ENCODE results near the gene FAM72B.
"Not testable (repeated sequence)": the region's sequence is repeated elsewhere in the genome, so short reads cannot be mapped to it uniquely, and the experiment has no call there.

Gene FAM72B

DNA sequence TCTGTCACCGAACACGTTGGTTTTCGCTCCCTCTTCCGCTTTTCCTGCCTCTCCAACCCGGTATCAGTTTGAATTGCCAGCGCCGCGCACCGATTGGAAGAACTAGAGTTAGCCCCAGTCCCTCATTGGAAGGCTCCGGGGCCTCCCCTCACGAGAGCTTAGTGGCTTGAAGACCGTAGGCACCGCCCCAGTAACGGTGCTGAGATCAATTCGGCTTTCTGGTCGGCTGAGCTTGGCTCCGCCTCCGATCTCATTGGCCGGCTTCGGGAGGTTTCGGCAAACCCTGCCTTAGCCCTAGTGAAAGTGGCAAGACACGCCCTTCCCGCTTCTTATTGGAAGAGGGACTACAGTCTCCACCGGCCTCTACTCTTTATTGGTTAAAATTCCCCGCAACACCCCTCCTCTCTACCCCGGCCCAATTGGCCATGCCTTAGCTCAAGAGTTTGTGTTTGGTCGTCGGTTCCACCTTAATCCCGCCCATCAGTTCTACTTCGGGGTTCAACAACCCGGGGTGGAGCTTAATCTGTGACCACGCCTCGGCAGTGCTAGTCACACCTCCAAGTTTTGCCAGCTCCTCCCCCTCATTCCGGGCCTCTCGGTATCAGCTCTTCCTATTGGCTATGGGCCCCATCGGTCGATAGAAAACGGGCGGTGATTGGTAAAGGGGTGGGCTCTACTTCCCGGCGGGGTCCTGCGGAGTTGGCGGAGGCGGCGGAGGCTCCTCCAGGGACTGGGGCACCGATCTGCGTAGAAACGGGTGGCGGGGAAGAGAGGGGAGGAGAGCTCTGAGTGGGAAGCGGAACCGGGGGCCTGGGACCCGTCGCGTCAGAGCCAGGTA is at the start of gene FAM72B, which contains the start of gene SRGAP2C:
FAM72B (minus strand) TSS at position 51 of the 838 bp plus-strand sequence. CDS start 851 bp downstream, outside the sequence.
SRGAP2C (plus strand) TSS at position 686 of the 838 bp plus-strand sequence. CDS start 2,472 bp downstream, outside the sequence.
- DNase-seq: peak; percentile 95

DNA sequence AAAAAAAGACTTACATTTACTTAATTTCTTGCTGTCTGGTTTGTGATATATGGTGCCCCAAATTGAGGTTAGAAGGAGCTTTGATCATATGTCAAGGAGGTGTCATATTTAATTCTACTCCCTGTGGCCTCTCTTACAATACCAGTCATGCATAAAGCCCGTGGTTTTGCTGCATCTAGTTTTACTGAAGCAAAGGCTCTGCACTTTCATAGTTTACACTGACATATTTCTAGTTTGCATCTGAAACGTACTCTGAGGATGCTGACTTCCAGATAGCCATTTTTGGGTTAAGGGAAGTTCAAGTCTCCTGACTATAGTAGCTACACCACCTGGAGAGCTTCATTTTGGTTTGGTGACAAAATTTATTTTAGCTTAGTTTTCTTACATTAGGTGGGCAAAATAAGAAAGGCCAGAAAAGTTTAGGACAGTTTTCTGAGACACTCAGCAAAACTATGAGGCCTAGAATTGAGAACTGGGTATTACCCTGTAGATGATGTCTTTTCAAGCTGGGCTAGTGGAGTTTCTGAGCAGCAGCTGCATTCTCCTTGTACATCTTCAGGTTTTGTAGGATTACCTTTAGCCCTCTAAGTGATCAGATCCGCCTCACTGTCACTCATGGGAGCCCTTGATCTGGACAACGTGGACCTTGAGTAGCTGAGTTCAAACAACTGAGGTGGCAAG is 48.4 kb upstream of the FAM72B start:
- DNase-seq: not testable (repeated sequence)

DNA sequence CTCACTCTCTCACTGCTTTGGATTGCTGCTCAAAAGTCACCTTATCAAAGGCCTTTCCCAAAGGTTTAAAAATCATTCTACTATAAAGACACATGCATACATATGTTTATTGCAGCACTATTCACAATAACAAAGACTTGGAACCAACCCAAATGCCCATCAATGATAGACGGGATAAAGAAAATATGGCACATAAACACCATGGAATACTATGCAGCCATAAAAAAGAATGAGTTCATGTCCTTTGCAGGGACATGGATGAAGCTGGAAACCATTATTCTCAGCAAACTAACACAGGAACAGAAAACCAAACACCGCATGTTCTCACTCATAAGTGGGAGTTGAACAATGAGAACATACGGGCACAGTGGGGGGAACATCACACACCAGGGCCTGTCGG is 46.5 kb upstream of the FAM72B start:
- DNase-seq: not testable (repeated sequence)

DNA sequence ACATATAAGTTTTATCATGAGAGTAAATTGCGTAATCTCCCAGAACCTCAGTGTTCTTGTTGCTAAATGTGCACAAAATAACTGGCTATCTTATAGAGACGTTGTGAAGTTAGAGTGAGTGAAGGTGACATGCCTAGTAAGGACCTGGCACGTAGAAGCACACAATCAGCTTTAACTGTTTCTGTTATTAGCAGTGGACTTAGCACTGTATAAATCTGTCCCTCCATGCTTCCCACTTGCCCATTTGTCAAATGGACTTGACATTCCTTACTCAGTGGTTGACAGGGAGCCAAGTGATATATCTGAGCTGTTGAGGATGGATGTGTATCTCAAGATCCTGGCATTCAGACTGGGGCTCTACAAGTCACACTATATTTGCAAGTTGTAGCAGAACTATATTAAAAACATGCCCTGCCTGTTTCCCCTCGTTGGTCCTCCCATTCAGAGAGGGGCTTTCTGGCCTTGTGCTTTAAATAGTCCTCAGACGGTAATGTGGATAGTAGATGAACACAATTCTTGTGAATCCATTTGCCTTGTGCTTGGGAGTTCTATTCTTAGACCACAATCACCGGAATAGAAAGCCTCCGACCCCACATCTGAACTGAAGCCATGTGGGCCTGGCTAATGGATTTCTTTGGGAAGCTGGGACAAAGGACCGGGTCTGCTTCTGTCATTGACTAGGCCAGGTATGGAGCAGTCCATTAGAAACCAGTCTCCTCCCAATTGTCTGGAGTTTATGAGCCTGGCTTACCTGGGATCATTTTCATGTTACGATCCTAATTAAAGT is 43.6 kb upstream of the FAM72B start:
- not testable (repeated sequence) for DNase-seq

DNA sequence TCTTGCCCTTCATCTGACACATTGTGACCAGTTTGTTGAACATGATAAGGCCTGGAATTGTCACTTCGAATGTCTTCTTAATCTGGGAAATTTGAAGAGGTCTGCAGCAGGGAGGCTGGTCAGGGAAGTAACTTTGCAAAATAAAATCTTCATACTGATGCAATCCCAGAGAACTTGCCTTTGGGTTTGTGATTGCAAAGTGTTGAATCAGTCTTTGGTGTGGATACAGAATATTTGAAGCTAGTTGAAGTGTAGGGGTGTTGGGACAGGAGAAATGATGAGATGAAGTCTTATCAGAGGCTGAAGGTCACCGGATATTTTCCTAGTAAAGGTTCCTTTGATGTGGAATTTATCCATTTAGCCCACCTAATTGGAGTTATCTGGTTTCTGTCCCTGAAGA is 42.8 kb upstream of the FAM72B start:
- not testable (repeated sequence) for DNase-seq

DNA sequence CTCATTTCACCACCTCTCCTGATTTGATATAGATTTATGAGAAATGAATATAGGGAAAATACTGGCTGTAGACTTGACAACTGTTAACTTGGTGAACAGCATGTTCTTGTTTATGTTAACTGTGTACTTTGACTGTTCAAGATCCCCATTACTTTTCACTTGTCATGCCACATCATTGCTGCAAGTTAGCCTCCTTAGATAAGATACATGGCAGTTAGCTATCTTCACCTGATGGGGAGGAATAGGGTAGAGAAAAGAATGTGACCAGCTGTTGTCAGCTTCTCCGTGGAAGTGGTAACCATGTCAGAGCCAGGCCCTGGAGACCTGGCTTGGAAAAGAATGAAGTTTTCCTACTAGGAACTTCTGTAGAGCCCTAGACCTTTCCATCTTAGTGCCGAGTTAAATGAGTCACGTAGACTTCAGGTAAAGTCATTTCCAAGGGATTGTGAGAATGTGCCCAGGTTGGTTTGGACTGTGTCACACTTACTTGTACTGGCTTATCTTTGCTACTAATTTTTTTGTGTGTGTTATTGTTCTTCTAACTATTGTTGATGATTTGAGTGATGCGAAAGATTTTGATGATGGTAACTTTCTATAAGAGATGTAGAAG is 42.3 kb upstream of the FAM72B start:
- DNase-seq: not testable (repeated sequence)

DNA sequence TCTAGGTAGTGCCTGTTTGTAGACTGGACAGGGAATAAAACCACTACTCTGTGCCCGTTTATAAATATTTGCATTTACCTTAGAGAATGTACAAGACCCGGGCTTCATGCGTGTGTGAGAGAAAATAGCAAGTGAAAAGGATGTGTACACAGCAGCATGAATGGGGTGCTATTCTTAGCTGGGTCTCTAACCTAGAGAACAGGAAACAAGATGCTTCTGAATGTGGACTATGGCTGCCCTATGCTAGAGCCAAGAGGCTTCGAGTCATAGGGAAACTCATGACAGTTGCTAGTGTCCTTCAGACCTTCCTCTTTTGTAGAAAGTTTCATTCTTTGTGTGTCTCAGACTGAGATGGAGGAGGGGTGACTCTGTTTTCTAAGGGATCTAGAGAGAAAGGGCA is 40.6 kb upstream of the FAM72B start:
- DNase-seq: not testable (repeated sequence)

DNA sequence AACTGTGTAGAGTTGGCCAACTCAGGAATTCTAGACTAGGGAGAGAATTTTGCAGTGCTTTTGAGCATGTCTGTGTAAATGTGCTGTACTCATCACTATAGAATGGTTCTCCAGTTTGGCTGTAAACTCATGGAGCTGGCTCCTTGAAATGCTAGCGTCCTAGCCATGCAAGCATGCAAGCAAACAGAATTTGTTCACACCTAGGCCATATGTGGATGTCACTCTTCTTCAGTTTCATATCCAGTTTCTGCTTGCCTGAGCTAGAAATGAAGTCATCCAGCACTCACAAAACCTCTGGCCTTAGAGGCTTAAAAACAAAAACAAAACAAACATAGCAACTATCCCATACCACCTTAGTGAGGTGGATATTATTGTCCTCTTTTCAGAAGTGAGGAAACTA is 37.6 kb upstream of the FAM72B start:
- not testable (repeated sequence) for DNase-seq

DNA sequence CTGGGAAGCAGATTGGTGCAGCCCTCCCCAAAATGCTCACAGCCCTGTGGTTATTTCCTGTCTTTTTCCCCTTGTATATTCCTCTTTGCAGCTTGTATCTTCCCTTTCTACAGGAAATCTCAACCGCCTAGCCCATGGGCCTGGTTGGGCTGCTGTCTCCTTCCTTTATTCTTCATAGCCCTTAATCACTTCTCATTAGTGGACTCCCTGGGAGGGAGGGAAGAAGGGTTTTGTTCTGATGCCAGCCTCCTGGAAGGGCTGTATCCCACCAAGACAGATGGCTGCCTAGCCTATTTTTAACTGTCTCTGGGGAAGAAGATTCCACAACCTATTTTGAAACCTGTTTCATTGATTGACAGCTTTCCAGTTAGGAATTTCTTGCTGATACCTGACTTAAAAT is 32.5 kb upstream of the FAM72B start:
- DNase-seq: not testable (repeated sequence)

DNA sequence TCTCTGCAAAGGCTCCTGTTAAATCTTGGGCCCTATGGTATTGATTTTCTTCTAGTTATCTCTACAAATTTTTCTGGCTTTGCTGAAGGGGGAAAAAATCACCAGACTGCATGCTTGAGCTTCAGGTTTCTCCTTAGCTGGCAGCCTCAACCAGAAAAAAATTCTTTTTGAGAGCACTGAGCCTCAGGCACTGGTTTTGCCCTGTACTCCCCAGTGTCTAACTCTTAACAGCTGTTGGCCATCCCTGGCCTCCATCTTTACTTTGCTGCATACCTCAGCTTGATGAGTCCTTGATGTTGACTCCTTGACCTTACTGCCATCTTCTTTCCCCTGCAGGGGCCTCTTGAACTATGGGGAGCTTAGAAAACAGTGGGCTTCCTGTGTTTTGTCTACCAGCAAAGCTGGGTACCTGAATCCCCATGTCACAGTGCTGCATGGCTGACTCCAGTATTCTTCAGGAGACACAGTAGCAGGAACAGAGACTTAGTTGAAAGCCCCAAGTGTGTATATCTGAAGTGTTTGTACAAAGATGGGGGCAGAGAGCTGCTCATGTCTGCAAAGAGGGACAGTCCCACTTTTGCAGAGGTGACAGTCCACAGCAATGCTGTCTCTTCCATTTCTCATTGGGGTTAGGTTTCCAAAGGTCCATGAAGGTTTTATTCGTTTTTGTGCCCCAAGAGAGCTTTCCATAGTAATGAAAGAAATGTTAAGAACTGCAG is 31.7 kb upstream of the FAM72B start:
- DNase-seq: not testable (repeated sequence)

DNA sequence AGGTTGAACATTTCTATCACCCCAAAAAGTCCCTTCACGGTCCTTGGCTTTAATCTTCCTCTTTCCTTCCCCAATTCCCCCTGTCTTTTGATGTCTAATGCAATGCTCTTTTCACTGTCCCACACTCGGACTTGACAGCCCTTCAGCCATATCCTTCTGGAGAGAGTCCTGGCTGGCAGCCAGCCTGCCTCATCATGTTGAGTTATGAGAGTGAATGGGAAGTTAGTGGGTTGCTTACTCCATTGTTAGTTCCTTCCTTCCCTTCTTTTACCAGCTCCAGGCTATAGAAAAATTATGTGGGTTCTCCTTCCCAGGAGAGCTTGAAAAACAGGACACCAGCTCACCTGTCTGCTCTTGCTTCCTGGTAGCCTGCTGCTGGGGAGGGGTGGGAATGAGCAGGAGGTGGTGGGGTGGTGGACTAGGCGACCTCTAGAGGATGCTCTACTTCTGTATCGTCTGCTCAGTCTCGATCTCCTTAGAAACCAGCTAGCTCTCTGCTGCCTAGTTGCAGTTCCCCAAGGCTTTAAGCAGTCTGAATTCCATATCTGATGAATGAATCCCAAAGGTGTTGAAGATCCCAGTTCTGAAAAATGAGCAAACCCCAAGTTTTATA is 30.5 kb upstream of the FAM72B start:
- DNase-seq: not testable (repeated sequence)

DNA sequence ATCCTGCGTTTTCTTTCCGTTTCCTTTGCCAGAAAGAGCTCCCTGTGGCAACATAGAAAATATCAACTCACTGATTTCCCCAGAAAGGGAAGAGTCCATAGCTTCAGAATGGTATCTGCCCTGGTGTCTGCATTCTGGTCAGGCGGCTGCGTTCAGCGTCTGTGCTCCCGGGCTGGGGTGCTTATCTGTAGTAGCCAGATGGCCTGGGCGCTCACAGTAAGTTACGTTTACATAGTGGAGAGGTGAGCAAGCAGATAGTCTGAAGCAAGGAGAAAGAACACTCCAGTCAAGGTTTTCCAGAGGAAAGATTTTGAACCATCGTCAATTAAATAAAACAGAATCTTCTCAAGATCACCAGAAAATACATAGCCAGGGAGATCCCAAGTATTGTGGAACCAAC is 29.4 kb upstream of the FAM72B start:
- DNase-seq: not testable (repeated sequence)

DNA sequence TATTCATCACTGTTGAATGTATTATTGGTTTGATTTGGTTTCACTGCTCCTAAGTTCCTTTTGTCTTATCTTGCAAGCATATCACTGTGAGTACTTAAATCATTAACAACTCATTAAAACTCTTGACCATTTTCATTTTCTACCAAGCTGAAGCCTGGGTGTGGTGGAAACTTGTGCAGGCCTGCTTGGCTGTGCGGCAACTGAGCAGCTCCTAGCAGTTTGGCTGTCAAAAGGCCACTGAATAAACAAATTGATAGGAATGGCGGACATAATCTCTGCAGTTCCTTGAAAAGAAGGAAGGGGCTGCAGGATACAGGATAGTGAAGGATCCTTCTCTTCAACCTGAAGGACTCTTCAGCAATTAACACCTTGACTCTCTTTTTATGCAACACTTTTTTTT is 26.6 kb upstream of the FAM72B start:
- not testable (repeated sequence) for DNase-seq

DNA sequence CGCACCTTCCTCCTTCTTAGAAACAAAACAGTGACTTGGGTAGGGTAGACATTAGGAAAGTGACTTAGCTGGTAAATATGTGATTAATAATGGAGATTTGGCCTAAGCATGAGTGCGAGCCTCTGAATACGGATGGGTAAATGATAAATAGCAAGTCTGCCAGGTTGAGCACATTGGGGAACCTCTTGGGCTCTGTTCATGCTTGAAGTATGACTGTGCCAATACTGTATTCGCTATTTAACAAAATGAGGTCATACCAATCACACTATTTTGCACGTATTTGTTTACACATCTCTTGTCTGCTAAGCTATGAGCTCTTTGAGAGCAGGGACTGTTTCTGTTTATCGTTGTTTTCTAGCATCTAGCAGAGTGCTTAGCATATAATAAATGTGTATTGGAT is 24.2 kb upstream of the FAM72B start:
- not testable (repeated sequence) for DNase-seq

DNA sequence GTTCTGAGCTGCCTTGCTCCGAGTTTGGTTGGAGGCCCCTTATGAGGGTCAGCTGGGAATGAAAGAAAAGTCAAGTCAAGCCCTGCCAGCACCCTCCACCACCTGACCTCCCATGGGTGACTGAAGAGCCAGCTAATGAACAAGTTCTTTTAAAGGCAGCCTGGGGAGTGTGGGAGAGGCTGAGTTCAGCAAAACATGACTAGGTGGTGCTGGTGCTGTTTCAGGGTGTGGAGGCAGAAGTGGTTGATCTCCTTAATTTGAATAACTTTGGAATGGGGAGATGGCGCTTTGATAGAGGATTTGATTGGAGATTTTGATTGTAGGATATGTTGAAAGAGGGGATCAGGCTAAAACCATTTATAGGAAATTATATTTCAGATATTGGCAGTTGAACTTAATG is 23.2 kb upstream of the FAM72B start:
- not testable (repeated sequence) for DNase-seq

DNA sequence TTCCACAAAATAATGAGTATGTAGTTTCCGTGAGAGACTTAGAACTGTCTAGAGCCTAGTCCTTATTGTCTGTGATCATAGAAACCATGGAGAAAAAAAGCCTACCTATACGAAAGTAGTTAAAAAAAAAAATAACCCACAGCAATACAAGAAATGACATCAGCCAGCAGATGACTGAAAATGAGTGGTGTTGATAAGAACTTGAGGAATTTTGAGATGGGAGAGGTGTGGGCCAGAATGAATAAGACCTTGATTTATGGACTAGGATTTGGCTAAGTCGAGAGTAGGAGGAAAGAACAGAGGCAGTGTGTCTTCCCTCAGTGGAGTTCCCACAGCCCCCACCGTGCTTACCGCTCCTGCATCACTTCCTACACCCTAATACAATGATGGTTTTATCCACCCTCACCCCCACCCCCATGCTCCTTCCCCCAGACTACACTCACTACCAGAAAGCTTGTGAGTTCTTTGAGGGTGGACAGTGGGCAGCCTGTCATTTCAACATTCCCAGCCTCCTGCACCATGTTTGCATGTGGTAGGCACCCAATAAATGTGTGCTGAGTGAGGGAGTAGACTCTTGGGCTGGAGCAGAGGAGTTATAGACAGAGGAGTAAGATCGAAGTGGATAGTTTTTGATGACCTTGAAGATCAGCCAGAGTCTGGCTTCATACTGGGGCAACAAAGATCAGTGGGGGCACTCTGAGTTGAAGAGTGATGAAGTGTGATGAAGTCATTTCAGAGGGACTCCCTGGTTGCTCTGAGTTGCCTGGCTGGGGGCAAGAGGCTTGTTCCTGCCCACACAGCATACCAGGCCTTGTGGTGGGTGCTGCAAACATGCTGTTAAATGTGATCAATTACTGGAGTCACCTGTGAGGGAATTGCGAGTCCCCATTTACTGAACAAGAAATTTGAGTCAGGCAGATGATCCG is 21.9 kb upstream of the FAM72B start:
- DNase-seq: not testable (repeated sequence)

DNA sequence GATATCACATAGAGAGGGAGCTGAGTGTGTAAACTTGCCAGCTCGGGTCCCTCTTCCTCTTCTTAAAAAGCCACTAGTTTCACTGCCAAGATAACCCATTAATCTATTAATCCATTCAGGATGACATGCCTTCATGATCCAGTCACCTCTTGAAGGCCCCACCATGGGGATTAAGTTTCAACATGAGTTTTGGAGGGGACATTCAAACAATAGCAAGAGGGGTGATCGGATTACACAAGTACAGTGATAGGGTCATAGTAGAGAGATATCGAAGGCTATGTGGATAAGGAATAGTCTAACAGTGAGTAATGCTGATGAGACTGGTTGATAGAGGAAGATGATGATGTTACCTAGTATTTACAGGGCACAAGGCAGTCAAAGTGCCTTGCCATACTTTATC is 18.8 kb upstream of the FAM72B start:
- DNase-seq: not testable (repeated sequence)

DNA sequence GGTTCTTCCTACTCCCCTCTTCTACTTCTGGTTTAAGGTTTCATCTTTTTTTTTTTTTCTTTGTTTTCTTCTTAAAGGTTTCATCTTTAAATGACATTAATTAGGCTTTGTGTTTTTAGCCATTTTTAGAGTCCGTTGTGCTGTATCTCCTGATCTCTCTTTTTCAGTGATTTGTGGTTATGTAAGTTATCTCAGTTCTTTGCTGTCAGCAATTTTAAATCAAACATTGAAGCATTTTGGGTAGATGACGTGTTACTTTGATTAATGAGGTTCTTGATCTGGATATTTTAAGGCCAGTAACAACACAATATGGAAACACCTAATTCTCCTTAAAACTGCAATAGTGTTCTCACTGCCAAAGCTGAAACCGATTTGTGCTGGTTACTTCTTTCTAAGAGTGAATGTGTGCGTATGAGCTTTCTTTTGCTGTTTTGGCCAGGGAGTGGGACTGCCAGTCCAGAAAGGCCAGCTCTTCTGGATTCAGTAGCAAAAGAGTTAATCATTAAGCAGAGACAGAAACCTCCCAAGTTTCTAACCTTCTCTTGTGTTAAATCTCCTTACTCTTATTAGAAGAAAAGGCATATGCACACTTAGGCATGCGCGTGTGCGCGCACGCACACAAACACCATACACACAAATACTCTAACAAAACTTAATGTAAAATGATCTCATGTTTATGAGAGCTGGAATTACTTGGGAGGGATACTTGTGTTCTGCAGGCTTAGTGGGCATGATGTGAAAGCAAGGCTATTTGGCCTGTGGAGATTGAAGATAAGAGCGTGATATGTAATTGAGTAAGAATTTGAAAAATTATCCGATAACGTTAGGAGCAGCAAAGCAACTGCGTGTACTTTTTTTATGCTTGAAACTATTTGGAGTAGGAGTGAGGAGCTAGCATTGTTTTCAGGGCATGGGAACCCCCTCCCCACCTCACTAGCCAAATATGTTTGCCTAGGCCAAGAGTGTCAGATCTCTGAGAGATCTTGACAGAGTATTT is 17.1 kb upstream of the FAM72B start:
- DNase-seq: not testable (repeated sequence)

DNA sequence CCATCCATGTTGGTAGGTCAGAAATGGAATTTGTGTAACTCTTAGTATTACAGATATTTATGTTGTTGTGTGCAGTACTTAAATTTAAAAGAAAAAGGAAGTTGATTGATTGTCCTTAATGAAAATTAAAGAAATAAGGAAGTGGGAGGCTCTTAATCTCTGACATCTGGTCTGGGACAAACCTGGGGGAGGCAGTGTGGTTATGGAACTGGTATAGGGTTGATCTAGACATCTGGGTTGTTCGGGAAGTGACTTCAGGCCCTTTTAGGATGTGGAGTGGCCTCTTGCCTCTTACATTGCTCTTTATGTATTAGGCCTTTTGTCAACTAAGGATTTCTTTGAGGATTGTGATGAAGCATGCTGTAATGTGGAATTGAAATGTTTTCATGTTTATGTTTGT is 16.1 kb upstream of the FAM72B start:
- DNase-seq: not testable (repeated sequence)

Measured in retina (tissue), 1 donor.